Heart right ventricle (tissue), 16 donors: ENCODE results near the gene FRK. TPM values are rescaled to one million over a fixed set of nuclear protein-coding genes. Genes with fewer than 3 reads are reported as not detected.
A peak's percentile ranks its signal among the peaks of the same experiment; 100 is the strongest.

Experiments used
- ATAC-seq, 8 donors: fragments of 200-7000 bp; cut with Tn5 transposase; one replicate each; pipeline ENCODE4 v1.9.1; 2020; ENCODE audit warnings: mild to moderate bottlenecking in 8 of 8, moderate library complexity in 8 of 8, moderate number of reproducible peaks in 1 of 8
- DNase-seq, 2 donors: peaks; one replicate each; pipeline ENCODE4 v3.0.0-alpha.2; 2020
- H3K27ac ChIP-seq, 10 donors: fragments of 200-600 bp; sonication (generic) in 2 of 10; one replicate each; pipeline versions ENCODE4 v1.5.0 to v1.8.0; 2020 to 2022; ENCODE audit warnings: mild to moderate bottlenecking in 3 of 10
- H3K27me3 ChIP-seq, 7 donors: fragments of 200-600 bp; one replicate each; pipeline ENCODE4 v1.8.0; 2021 to 2022; ENCODE audit warnings: mild to moderate bottlenecking in 2 of 7
- H3K36me3 ChIP-seq, 9 donors: fragments of 200-600 bp; sonication (generic) in 1 of 9; one replicate each; pipeline versions ENCODE4 v1.5.0 to v1.8.0; 2020 to 2022; ENCODE audit warnings: mild to moderate bottlenecking in 2 of 9
- H3K4me1 ChIP-seq, 9 donors: fragments of 200-600 bp; sonication (generic) in 1 of 9; one replicate each; pipeline versions ENCODE4 v1.5.0 to v1.8.0; 2020 to 2022; ENCODE audit warnings: mild to moderate bottlenecking in 4 of 9
- H3K4me3 ChIP-seq, 10 donors: fragments of 200-600 bp; sonication (generic) in 2 of 10; one replicate each; pipeline versions ENCODE4 v1.5.0 to v1.8.0; 2020 to 2022; ENCODE audit warnings: mild to moderate bottlenecking in 7 of 10, moderate library complexity in 2 of 10
- H3K9me3 ChIP-seq, 11 donors: fragments of 200-600 bp in 10 of 11; sonication (generic) in 2 of 11; one replicate each; pipeline versions ENCODE4 v1.5.0 to v1.8.0; 2013 to 2022; ENCODE audit warnings: mild to moderate bottlenecking in 2 of 11, control low read depth in 1 of 11, moderate library complexity in 1 of 11
- CTCF ChIP-seq, 9 donors: fragments of 200-600 bp; sonication (generic) in 2 of 9; IDR thresholded peaks; one replicate each; pipeline versions ENCODE4 v1.5.0 to v1.8.0; 2021 to 2022; ENCODE audit warnings: antibody characterized with exemption in 9 of 9, mild to moderate bottlenecking in 5 of 9, moderate library complexity in 1 of 9
- WGBS, 2 donors: extraction: QIAGEN DNeasy Blood & Tissue Kit; methylation state at CpG; one replicate each; pipeline ENCODE4 v1.1.7; 2013; ENCODE audit warnings: inconsistent platforms in 1 of 2; 5-methylcytosine and 5-hydroxymethylcytosine counted together
- intact Hi-C, 10 donors: fragments of 100-400 bp; cut with DNase I; formaldehyde crosslinking; loops; one replicate each; pipeline versions ENCODE4 v1.11.1 to v1.14.2; 2022
- polyA plus RNA-seq, 2 donors: library from polyadenylated mRNA; stranded (reverse); fragments of 200-250 nt; gene quantifications; one replicate each; pipeline ENCODE4 v1.2.3, GENCODE V29; 2013
- total RNA-seq, 10 donors: library from RNA; stranded (reverse); fragmentation: NEBNext Ultra II Directional in 3 of 10; extraction: Animal tissue kit (Norgen Biotek cat#: 25700) in 3 of 10; gene quantifications; one replicate each; pipeline versions ENCODE4 v1.2.1 to v1.2.4, GENCODE V29; 2021 to 2023
- donor health status: Arrhythmogenic right ventricular cardiomyopathy.
- donor health status: ischemic (EF 13 %, LVEDD 7.1; RV severe dilation, severe dysfunction).
- donor health status: healthy with polysubstance abuse.
- donor health status: DM: no; HTN: yes; CAD: no.
- donor health status: DM: no; HTN: no; CAD: no.
- donor health status: ischemic (EF 25% LVEDD 6.9; RV normal size, moderate dysfunction).
- donor health status: ischemic (EF 25% LVEDD 5.7; RV mildly dilated, moderate dysfunction).
- donor health status: healthy.
- donor health status: DM: yes; HTN: yes; CAD: no.
- donor health status: Ischemic cardiomyopathy.
- donor health status: ischemic (EF 35%, LVEDD 5.7; RV mildly dilated, moderate dysfunction).
- donor health status: nonischemic (EF 11% LVEDD 7.7; RV severe dilation, severe dysfunction).
- donor health status: DM: yes; HTN: yes; CAD: no.
- donor health status: PGD.
- donor health status: ischemic (EF 29% LVEDD 5.4; RV normal size, mild dysfunction).
- donor health status: nonischemic (EF 23%, LVEDD 6.1; RV moderate dilation, normal function).

The FRK gene
- total and polyA plus RNA-seq, 12 donors: 0.61 to 10.6 (median 6.6) TPM

GRCh38 chr6:116004841-116005815 is 55.6 kb downstream of the FRK start:
- intact Hi-C loops: no loop called here
- Histone ChIP-seq H3K36me3 (peaks cover 0 to 14% (median 0%) of the 10 kb centered on the region in 9 donors), H3K9me3 (no peaks in the 10 kb centered on the region), H3K27me3 (no peaks in the 10 kb centered on the region), H3K4me1 (peaks cover 0 to 33% (median 14%) of the 10 kb centered on the region in 9 donors), H3K27ac (peak overlapping the region; percentile 28 to 74 (median 51)), H3K4me3 (no peak overlapping the region)
- ATAC-seq: peak; percentile 53 to 88 (median 80)
- DNase-seq: peak; percentile 11 to 73
- TF ChIP-seq CTCF (IDR thresholded peaks at IDR 0.05): no peak
- 36 to 49% methylated on average over 4 of the region's 4 CpGs for WGBS, 2 donors

- Histone ChIP-seq H3K36me3 (peaks cover 0 to 14% (median 0%) of the 10 kb centered on the region in 9 donors), H3K27ac (no peak overlapping the region), H3K27me3 (no peaks in the 10 kb centered on the region), H3K9me3 (no peaks in the 10 kb centered on the region), H3K4me3 (no peak overlapping the region), H3K4me1 (peaks cover 0 to 18% (median 6%) of the 10 kb centered on the region in 9 donors)
- TF ChIP-seq CTCF (IDR thresholded peaks at IDR 0.05): no peak
- intact Hi-C loops: no loop called here
- WGBS, 2 donors: 75 to 91% methylated on average over 3 of the region's 3 CpGs
- no peak for ATAC-seq
- no peak for DNase-seq
Observed at GRCh38 chr6:116003668-116004067, 57.0 kb downstream of the FRK start.

GRCh38 chr6:116002756-116003155 is 57.9 kb downstream of the FRK start:
- H3K4me1 ChIP-seq: peaks cover 0 to 11% (median 3%) of the 10 kb centered on the region in 9 donors
- H3K27me3 ChIP-seq: no peaks in the 10 kb centered on the region
- 96 to 97% methylated on average over 5 of the region's 5 CpGs for WGBS, 2 donors
- no peak for DNase-seq
- no peak overlapping the region for H3K4me3 ChIP-seq
- no peak for ATAC-seq
- no peak for TF ChIP-seq CTCF (IDR thresholded peaks at IDR 0.05)
- H3K9me3 ChIP-seq: no peaks in the 10 kb centered on the region
- H3K36me3 ChIP-seq: peaks cover 0 to 14% (median 0%) of the 10 kb centered on the region in 9 donors
- H3K27ac ChIP-seq: no peak overlapping the region
- intact Hi-C loops: no loop called here

GRCh38 chr6:115999235-115999634 is 61.5 kb downstream of the FRK start:
- no peak overlapping the region for H3K27ac ChIP-seq
- ATAC-seq (no peak), DNase-seq (no peak)
- 84 to 86% methylated on average over 3 of the region's 3 CpGs for WGBS, 2 donors
- no peak for TF ChIP-seq CTCF (IDR thresholded peaks at IDR 0.05)
- no peaks in the 10 kb centered on the region for H3K9me3 ChIP-seq
- H3K27me3 ChIP-seq: no peaks in the 10 kb centered on the region
- H3K4me1 ChIP-seq: peaks cover 0 to 3% (median 0%) of the 10 kb centered on the region in 9 donors
- intact Hi-C loops: no loop called here
- no peak overlapping the region for H3K4me3 ChIP-seq
- H3K36me3 ChIP-seq: peaks cover 0 to 14% (median 0%) of the 10 kb centered on the region in 9 donors
